Transverse colon (tissue), 4 donors: ENCODE data around the gene C12orf75. TPM values are rescaled to one million over a fixed set of nuclear protein-coding genes. Genes with fewer than 3 reads are reported as not detected.

Source experiments
- DNase-seq: peaks from one replicate; pipeline ENCODE4 v3.0.0-alpha.2; 2019
- H3K27ac ChIP-seq, 4 donors: fragments of 200-600 bp; sonication (generic); 2 replicates each; pipeline ENCODE4 v1.5.1; 2016 to 2018; ENCODE audit warnings: inconsistent platforms in 4 of 4
- H3K27me3 ChIP-seq: fragments of 200-600 bp; sonication (generic); 2 replicates; pipeline ENCODE4 v1.5.1; 2017; ENCODE audit warnings: inconsistent platforms
- H3K36me3 ChIP-seq, 4 donors: fragments of 200-600 bp; sonication (generic); 2 replicates each; pipeline ENCODE4 v1.5.1; 2017 to 2019; ENCODE audit warnings: inconsistent platforms in 4 of 4
- H3K4me1 ChIP-seq, 4 donors: fragments of 200-600 bp; sonication (generic); 2 replicates each; pipeline ENCODE4 v1.5.1; 2017 to 2020; ENCODE audit warnings: inconsistent platforms in 4 of 4
- H3K4me3 ChIP-seq, 4 donors: fragments of 200-600 bp; sonication (generic); 1 replicate in 1 of 4; 2 replicates in 3 of 4; pipeline versions ENCODE4 v1.5.1 to v1.6.1; 2017 to 2019; ENCODE audit warnings: inconsistent platforms in 4 of 4
- H3K9me3 ChIP-seq, 2 donors: fragments of 200-600 bp; sonication (generic); 2 replicates each; pipeline ENCODE4 v1.5.1; 2017 to 2019; ENCODE audit warnings: inconsistent platforms in 2 of 2
- CTCF ChIP-seq, 5 experiments: fragments of 200-600 bp in 3 of 5; fragments of 450-650 bp in 2 of 5; sonication (generic) in 3 of 5; IDR thresholded peaks; 1 replicate in 2 of 5; 2 replicates in 3 of 5; pipeline ENCODE4 v1.5.1; 2016 to 2017; ENCODE audit warnings: antibody characterized with exemption in 5 of 5, inconsistent platforms in 3 of 5, mild to moderate bottlenecking in 2 of 5, moderate library complexity in 1 of 5
- EP300 ChIP-seq: sonication (generic); formaldehyde crosslinking; IDR thresholded peaks from one replicate; pipeline ENCODE4 v1.6.1; 2017; ENCODE audit warnings: antibody characterized with exemption, low read depth
- POLR2A ChIP-seq: fragments of 450-650 bp; IDR thresholded peaks from one replicate; pipeline ENCODE4 v1.6.1; 2016; ENCODE audit warnings: antibody characterized with exemption, mild to moderate bottlenecking, moderate library complexity
- POLR2AphosphoS5 ChIP-seq, 3 donors: sonication (generic); formaldehyde crosslinking; IDR thresholded peaks; one replicate each; pipeline ENCODE4 v1.6.1; 2016; ENCODE audit warnings: antibody characterized with exemption in 3 of 3
- WGBS, 2 donors: methylation state at CpG; one replicate each; pipeline ENCODE4 v1.1.5; 2018; ENCODE audit warnings: low coverage in 1 of 2; 5-methylcytosine and 5-hydroxymethylcytosine counted together
- in situ Hi-C, 4 donors: fragments of 200-750 bp; cut with MboI; loops; one replicate each; pipeline versions ENCODE4 v1.15.0 to v1.15.1; 2017; ENCODE audit warnings: low sequenced_read_pairs in 3 of 4, low pct_ligation_motif_present in 1 of 4, low pct_unique_long_range_greater_than_20kb in 1 of 4
- intact Hi-C: fragments of 100-400 bp; cut with DNase I; formaldehyde crosslinking; loops from one replicate; pipeline ENCODE4 v1.15.1; 2023; ENCODE audit warnings: low total_unique reads
- total RNA-seq, 4 donors: library from RNA; depleted of rRNA; stranded (reverse); fragments of >200 nt; gene quantifications; one replicate each; pipeline ENCODE4 v1.1.0, GENCODE V29; 2016

Gene C12orf75
- total RNA-seq, 4 donors from 2014 or later, result 14.1 to 120 (median 70.6) TPM

- H3K4me3 ChIP-seq, result no peak overlapping the region
- H3K27ac ChIP-seq, result no peak overlapping the region
- DNase-seq, result no peak
- in situ Hi-C loops, result no loop called here
- H3K36me3 ChIP-seq, result no peaks in the 10 kb centered on the region
- intact Hi-C loops, result no loop called here
- H3K27me3 ChIP-seq, result no peaks in the 10 kb centered on the region
- H3K9me3 ChIP-seq, result no peaks in the 10 kb centered on the region
- TF ChIP-seq EP300 (no peak), CTCF (IDR thresholded peaks at IDR 0.05) (no peak), POLR2A (no peak), POLR2AphosphoS5 (IDR thresholded peaks at IDR 0.05) (no peak)
- H3K4me1 ChIP-seq, result no peaks in the 10 kb centered on the region
- WGBS, 2 donors, result 52 to 69% methylated on average over 9 of the region's 9 CpGs
Observed at GRCh38 chr12:105352940-105353635, 22.6 kb downstream of the C12orf75 start.

- in situ Hi-C loops, result no loop called here
- no peaks in the 10 kb centered on the region for H3K9me3 ChIP-seq
- H3K4me3 ChIP-seq, result no peak overlapping the region
- H3K27me3 ChIP-seq, result no peaks in the 10 kb centered on the region
- H3K27ac ChIP-seq, result no peak overlapping the region
- intact Hi-C loops, result no loop called here
- DNase-seq, result no peak
- no peak for TF ChIP-seq POLR2AphosphoS5 (IDR thresholded peaks at IDR 0.05)
- no peak for TF ChIP-seq CTCF (IDR thresholded peaks at IDR 0.05)
- TF ChIP-seq POLR2A, result no peak
- no peak for TF ChIP-seq EP300
- H3K4me1 ChIP-seq, result no peaks in the 10 kb centered on the region
- H3K36me3 ChIP-seq, result no peaks in the 10 kb centered on the region
Observed at GRCh38 chr12:105355752-105356151, 25.3 kb downstream of the C12orf75 start.

- DNase-seq, result no peak
- intact Hi-C loops, result no loop called here
- Histone ChIP-seq H3K9me3 (no peaks in the 10 kb centered on the region), H3K4me3 (no peak overlapping the region), H3K27ac (no peak overlapping the region), H3K27me3 (no peaks in the 10 kb centered on the region), H3K36me3 (no peaks in the 10 kb centered on the region), H3K4me1 (no peaks in the 10 kb centered on the region)
- in situ Hi-C loops, result no loop called here
- TF ChIP-seq POLR2AphosphoS5 (IDR thresholded peaks at IDR 0.05), result no peak
- WGBS, 2 donors, result 57 to 61% methylated on average over 5 to 6 of the region's 6 CpGs
Observed at GRCh38 chr12:105357162-105357691, 26.7 kb downstream of the C12orf75 start.

- H3K4me3 ChIP-seq, result no peak overlapping the region
- 77 to 87% methylated on average over 7 of the region's 7 CpGs for WGBS, 2 donors
- no peak for DNase-seq
- in situ Hi-C loops, result no loop called here
- no peaks in the 10 kb centered on the region for H3K9me3 ChIP-seq
- no peaks in the 10 kb centered on the region for H3K4me1 ChIP-seq
- no peak for TF ChIP-seq POLR2A
- no peak for TF ChIP-seq CTCF (IDR thresholded peaks at IDR 0.05)
- TF ChIP-seq POLR2AphosphoS5 (IDR thresholded peaks at IDR 0.05), result no peak
- no peak for TF ChIP-seq EP300
- H3K36me3 ChIP-seq, result no peaks in the 10 kb centered on the region
- H3K27me3 ChIP-seq, result no peaks in the 10 kb centered on the region
- H3K27ac ChIP-seq, result no peak overlapping the region
- intact Hi-C loops, result no loop called here
Observed at GRCh38 chr12:105358789-105359188, 28.3 kb downstream of the C12orf75 start.

GRCh38 chr12:105359856-105360255, 29.4 kb downstream of the C12orf75 start:
- Histone ChIP-seq H3K4me1 (no peaks in the 10 kb centered on the region), H3K27me3 (no peaks in the 10 kb centered on the region), H3K27ac (no peak overlapping the region), H3K36me3 (no peaks in the 10 kb centered on the region), H3K9me3 (no peaks in the 10 kb centered on the region), H3K4me3 (no peak overlapping the region)
- WGBS, 2 donors, result 62% methylated on average over 1 of the region's 1 CpG; no CpG with 5 or more reads in 1 of the 2 donors
- TF ChIP-seq POLR2A (no peak), EP300 (no peak), POLR2AphosphoS5 (IDR thresholded peaks at IDR 0.05) (no peak), CTCF (IDR thresholded peaks at IDR 0.05) (no peak)
- intact Hi-C loops, result no loop called here
- in situ Hi-C loops, result no loop called here
- no peak for DNase-seq
